ENCODE results near the gene KNTC1.

DNA sequence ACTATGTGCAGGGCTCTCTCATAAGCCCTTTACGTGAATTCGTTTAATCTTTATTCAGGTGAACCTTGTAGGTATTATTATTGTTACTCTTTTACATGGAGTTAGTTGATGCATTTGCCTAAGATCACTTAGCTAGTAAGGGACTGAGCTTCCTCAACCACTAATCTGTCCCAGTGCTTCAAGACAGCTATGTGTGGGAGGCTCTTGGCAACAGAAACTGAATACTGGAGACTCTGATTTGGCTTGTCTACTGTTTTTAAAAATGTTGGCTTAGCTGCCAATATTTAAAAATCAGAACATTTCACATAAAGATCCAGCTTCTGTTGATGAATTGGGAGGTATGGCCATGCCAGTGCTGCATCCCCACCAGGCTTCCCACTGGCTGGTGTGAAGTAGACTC, 6.8 kb downstream of the KNTC1 start:
- TF ChIP-seq, protein P1, sequence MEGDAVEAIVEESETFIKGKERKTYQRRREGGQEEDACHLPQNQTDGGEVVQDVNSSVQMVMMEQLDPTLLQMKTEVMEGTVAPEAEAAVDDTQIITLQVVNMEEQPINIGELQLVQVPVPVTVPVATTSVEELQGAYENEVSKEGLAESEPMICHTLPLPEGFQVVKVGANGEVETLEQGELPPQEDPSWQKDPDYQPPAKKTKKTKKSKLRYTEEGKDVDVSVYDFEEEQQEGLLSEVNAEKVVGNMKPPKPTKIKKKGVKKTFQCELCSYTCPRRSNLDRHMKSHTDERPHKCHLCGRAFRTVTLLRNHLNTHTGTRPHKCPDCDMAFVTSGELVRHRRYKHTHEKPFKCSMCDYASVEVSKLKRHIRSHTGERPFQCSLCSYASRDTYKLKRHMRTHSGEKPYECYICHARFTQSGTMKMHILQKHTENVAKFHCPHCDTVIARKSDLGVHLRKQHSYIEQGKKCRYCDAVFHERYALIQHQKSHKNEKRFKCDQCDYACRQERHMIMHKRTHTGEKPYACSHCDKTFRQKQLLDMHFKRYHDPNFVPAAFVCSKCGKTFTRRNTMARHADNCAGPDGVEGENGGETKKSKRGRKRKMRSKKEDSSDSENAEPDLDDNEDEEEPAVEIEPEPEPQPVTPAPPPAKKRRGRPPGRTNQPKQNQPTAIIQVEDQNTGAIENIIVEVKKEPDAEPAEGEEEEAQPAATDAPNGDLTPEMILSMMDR (IDR thresholded peaks at IDR 0.05; ENCODE audit: low read length), result no peak
- no peak for TF ChIP-seq EZH2 (IDR thresholded peaks at IDR 0.05; ENCODE audit: borderline replicate concordance, low read length)

Data from OCI-LY1 (cell line).